HG03139 (cell line): ENCODE results near the gene PCDH9.

Experiments
- ATAC-seq: cut with Tn5 transposase; IDR thresholded peaks from one replicate; pipeline ENCODE4 v1.9.1; 2021; ENCODE audit not compliant: unreplicated experiment

PCDH9 gene

GRCh38 chr13:67229481-67230403, at the start of gene PCDH9:
TSS of gene PCDH9 (minus strand) at chr13:67230336. CDS start at chr13:67228440, 1,896 bp downstream.
- ATAC-seq: no peak

GRCh38 chr13:67278235-67278634, 48.1 kb upstream of the PCDH9 start:
- no peak for ATAC-seq

GRCh38 chr13:67277581-67277980, 47.4 kb upstream of the PCDH9 start:
- ATAC-seq: no peak

- no peak for ATAC-seq
Observed at GRCh38 chr13:67275351-67275960, 45.3 kb upstream of the PCDH9 start.

GRCh38 chr13:67273001-67273400, 42.9 kb upstream of the PCDH9 start:
- no peak for ATAC-seq

- ATAC-seq: no peak
Observed at GRCh38 chr13:67267136-67267535, 37.0 kb upstream of the PCDH9 start.

GRCh38 chr13:67259208-67259607, 29.1 kb upstream of the PCDH9 start:
- no peak for ATAC-seq

- peak; percentile 60 for ATAC-seq
Observed at GRCh38 chr13:67258482-67258881, 28.3 kb upstream of the PCDH9 start.

- no peak for ATAC-seq
Observed at GRCh38 chr13:67238861-67239260, 8.7 kb upstream of the PCDH9 start.

- no peak for ATAC-seq
Observed at GRCh38 chr13:67238277-67238859, 8.2 kb upstream of the PCDH9 start.

GRCh38 chr13:67235265-67235664, 5.1 kb upstream of the PCDH9 start:
- no peak for ATAC-seq

- no peak for ATAC-seq
Observed at GRCh38 chr13:67232384-67232783, 2.2 kb upstream of the PCDH9 start.

- no peak for ATAC-seq
Observed at GRCh38 chr13:67231289-67232000, 1.3 kb upstream of the PCDH9 start.

- ATAC-seq: peak; percentile 97
Observed at GRCh38 chr13:67230404-67231288, 510 bp upstream of the PCDH9 start.

- no peak for ATAC-seq
Observed at GRCh38 chr13:67228916-67229315, 1.2 kb downstream of the PCDH9 start.

- no peak for ATAC-seq
Observed at GRCh38 chr13:67228031-67228430, 2.1 kb downstream of the PCDH9 start.

- no peak for ATAC-seq
Observed at GRCh38 chr13:67227131-67227983, 2.8 kb downstream of the PCDH9 start.

GRCh38 chr13:67226696-67227095, 3.4 kb downstream of the PCDH9 start:
- ATAC-seq: no peak
